Neural progenitor cell (in vitro differentiated cells): ENCODE data around the gene CYP4F12. TPM values are rescaled to one million over a fixed set of nuclear protein-coding genes. Genes with fewer than 3 reads are reported as not detected.

Source experiments
- DNase-seq: peaks from one replicate; pipeline ENCODE4 v3.0.0-alpha.2; 2016; ENCODE audit warnings: low spot score
- H2AFZ ChIP-seq: fragments of 200-600 bp; sonication (generic); replicated peaks from 2 replicates; pipeline ENCODE4 v1.6.1; 2016; ENCODE audit warnings: antibody characterized with exemption
- H3F3A ChIP-seq: fragments of 200-600 bp; sonication (generic); 2 replicates; pipeline ENCODE4 v1.6.1; 2016; ENCODE audit warnings: antibody characterized with exemption, low read depth
- H3K27ac ChIP-seq: fragments of 200-600 bp; sonication (generic); 2 replicates; pipeline ENCODE4 v1.5.1; 2016; ENCODE audit warnings: mild to moderate bottlenecking
- H3K27me3 ChIP-seq: fragments of 200-600 bp; sonication (generic); 2 replicates; pipeline ENCODE4 v1.6.1; 2016; ENCODE audit warnings: mild to moderate bottlenecking, moderate library complexity
- H3K36me3 ChIP-seq: fragments of 200-600 bp; sonication (generic); 2 replicates; pipeline ENCODE4 v1.5.1; 2016
- H3K4me1 ChIP-seq: fragments of 200-600 bp; sonication (generic); 2 replicates; pipeline ENCODE4 v1.6.1; 2016; ENCODE audit warnings: mixed run types
- H3K4me2 ChIP-seq: fragments of 200-600 bp; sonication (generic); 2 replicates; pipeline ENCODE4 v1.6.1; 2016
- H3K4me3 ChIP-seq: fragments of 200-600 bp; sonication (generic); 2 replicates; pipeline ENCODE4 v1.5.1; 2016
- H3K79me2 ChIP-seq: fragments of 200-600 bp; sonication (generic); 2 replicates; pipeline ENCODE4 v1.6.1; 2016; ENCODE audit warnings: low read depth
- H3K9ac ChIP-seq: fragments of 200-600 bp; sonication (generic); 2 replicates; pipeline ENCODE4 v1.6.1; 2016
- H3K9me3 ChIP-seq: fragments of 200-600 bp; sonication (generic); 2 replicates; pipeline ENCODE4 v1.5.1; 2016; ENCODE audit warnings: low read depth
- H4K20me1 ChIP-seq: fragments of 200-600 bp; sonication (generic); 2 replicates; pipeline ENCODE4 v1.6.1; 2016; ENCODE audit warnings: low read depth
- H3K27ac Mint-ChIP-seq: 3 replicates; pipeline ENCODE4 v1.8.0; 2021; ENCODE audit warnings: mixed read lengths
- H3K27me3 Mint-ChIP-seq: 2 replicates; pipeline ENCODE4 v1.8.0; 2022; ENCODE audit warnings: low read depth, mild to moderate bottlenecking, inconsistent platforms, moderate library complexity, mixed read lengths; ENCODE audit not compliant: insufficient read depth
- H3K36me3 Mint-ChIP-seq: 3 replicates; pipeline ENCODE4 v1.8.0; 2021; ENCODE audit warnings: mixed read lengths
- H3K4me1 Mint-ChIP-seq: 3 replicates; pipeline ENCODE4 v1.8.0; 2021; ENCODE audit warnings: mixed read lengths
- H3K4me3 Mint-ChIP-seq: 3 replicates; pipeline ENCODE4 v1.8.0; 2021; ENCODE audit warnings: mild to moderate bottlenecking, moderate library complexity, mixed read lengths
- H3K9me3 Mint-ChIP-seq: 3 replicates; pipeline ENCODE4 v1.8.0; 2020; ENCODE audit warnings: mixed read lengths
- CTCF ChIP-seq: fragments of 200-600 bp; sonication (generic); IDR thresholded peaks from 2 replicates; pipeline ENCODE4 v1.5.1; 2017; ENCODE audit warnings: antibody characterized with exemption, mild to moderate bottlenecking
- EZH2 ChIP-seq: fragments of 200-600 bp; sonication (generic); IDR thresholded peaks from 2 replicates; pipeline ENCODE4 v1.6.1; 2017; ENCODE audit warnings: antibody characterized with exemption, mild to moderate bottlenecking, moderate library complexity
- EZH2phosphoT487 ChIP-seq: fragments of 200-600 bp; sonication (generic); IDR thresholded peaks from 2 replicates; pipeline ENCODE4 v1.6.1; 2017; ENCODE audit warnings: antibody characterized with exemption
- total RNA-seq: library from RNA; depleted of rRNA; stranded (reverse); fragments of >200 nt; gene quantifications from 2 replicates; pipeline ENCODE4 v1.2.3, GENCODE V29; 2015; ENCODE audit warnings: low replicate concordance

CYP4F12 gene
- total RNA-seq, 1 donor from 2014 or later: not detected

- Histone ChIP-seq H3K79me2 (no peaks in the 10 kb centered on the region), H3K4me1 (no peaks in the 10 kb centered on the region), H3K27ac (no peak overlapping the region), H3K36me3 (no peaks in the 10 kb centered on the region), H3K27me3 (no peaks in the 10 kb centered on the region), H2AFZ (no peak overlapping the region), H3K4me2 (no peak overlapping the region), H4K20me1 (no peaks in the 10 kb centered on the region), H3K9ac (no peak overlapping the region), H3K9me3 (no peaks in the 10 kb centered on the region), H3K4me3 (no peak overlapping the region), H3F3A (no peaks in the 10 kb centered on the region)
- no peaks in the 10 kb centered on the region for H3K4me1 Mint-ChIP-seq
- DNase-seq: no peak
- H3K27ac Mint-ChIP-seq: no peak overlapping the region
- TF ChIP-seq EZH2phosphoT487 (no peak), CTCF (no peak), EZH2 (no peak)
- peaks cover 25% of the 10 kb centered on the region for H3K9me3 Mint-ChIP-seq
- no peaks in the 10 kb centered on the region for H3K27me3 Mint-ChIP-seq
- no peak overlapping the region for H3K4me3 Mint-ChIP-seq
- no peaks in the 10 kb centered on the region for H3K36me3 Mint-ChIP-seq
Measured at GRCh38 chr19:15651791-15652190, 21.1 kb upstream of the CYP4F12 start.

GRCh38 chr19:15652559-15653278 lies 20.2 kb upstream of the CYP4F12 start:
- DNase-seq: no peak
- no peak overlapping the region for H3K4me3 Mint-ChIP-seq
- Histone ChIP-seq H3K79me2 (no peaks in the 10 kb centered on the region), H3K4me1 (no peaks in the 10 kb centered on the region), H3K4me3 (no peak overlapping the region), H3K27ac (no peak overlapping the region), H3K9me3 (no peaks in the 10 kb centered on the region), H3K27me3 (no peaks in the 10 kb centered on the region), H4K20me1 (no peaks in the 10 kb centered on the region), H3K36me3 (no peaks in the 10 kb centered on the region), H2AFZ (no peak overlapping the region), H3K4me2 (no peak overlapping the region), H3F3A (no peaks in the 10 kb centered on the region), H3K9ac (no peak overlapping the region)
- TF ChIP-seq EZH2phosphoT487 (no peak), CTCF (no peak), EZH2 (no peak)
- H3K27me3 Mint-ChIP-seq: no peaks in the 10 kb centered on the region
- H3K9me3 Mint-ChIP-seq: peaks cover 22% of the 10 kb centered on the region
- no peaks in the 10 kb centered on the region for H3K36me3 Mint-ChIP-seq
- no peak overlapping the region for H3K27ac Mint-ChIP-seq
- H3K4me1 Mint-ChIP-seq: no peaks in the 10 kb centered on the region

GRCh38 chr19:15656467-15656866 lies 16.4 kb upstream of the CYP4F12 start:
- Histone ChIP-seq H3K4me1 (no peaks in the 10 kb centered on the region), H3F3A (no peaks in the 10 kb centered on the region), H3K27ac (no peak overlapping the region), H3K4me3 (no peak overlapping the region), H3K4me2 (no peak overlapping the region), H3K27me3 (no peaks in the 10 kb centered on the region), H3K9ac (no peak overlapping the region), H3K36me3 (no peaks in the 10 kb centered on the region), H2AFZ (no peak overlapping the region), H3K79me2 (no peaks in the 10 kb centered on the region), H3K9me3 (peaks cover 4% of the 10 kb centered on the region), H4K20me1 (no peaks in the 10 kb centered on the region)
- no peak overlapping the region for H3K27ac Mint-ChIP-seq
- no peaks in the 10 kb centered on the region for H3K27me3 Mint-ChIP-seq
- H3K4me3 Mint-ChIP-seq: no peak overlapping the region
- no peak for DNase-seq
- peaks cover 21% of the 10 kb centered on the region for H3K9me3 Mint-ChIP-seq
- H3K36me3 Mint-ChIP-seq: no peaks in the 10 kb centered on the region
- no peak for TF ChIP-seq EZH2
- no peak for TF ChIP-seq CTCF
- TF ChIP-seq EZH2phosphoT487: no peak
- H3K4me1 Mint-ChIP-seq: no peaks in the 10 kb centered on the region
